OCI-LY3 (cell line): ENCODE data around the gene NSFL1C.

ENCODE experiments used
- CTCF ChIP-seq: fragments of 200-600, 300-600 bp; sonication (generic); IDR thresholded peaks from 2 replicates; pipeline ENCODE4 v1.5.1; 2014; ENCODE audit warnings: antibody characterized with exemption, low read length, low read depth
- EZH2phosphoT487 ChIP-seq: fragments of 200-600 bp; shearing (Covaris generic); IDR thresholded peaks from 2 replicates; pipeline ENCODE4 v1.6.1; 2018; ENCODE audit warnings: antibody characterized with exemption, mixed run types, low read depth

DNA sequence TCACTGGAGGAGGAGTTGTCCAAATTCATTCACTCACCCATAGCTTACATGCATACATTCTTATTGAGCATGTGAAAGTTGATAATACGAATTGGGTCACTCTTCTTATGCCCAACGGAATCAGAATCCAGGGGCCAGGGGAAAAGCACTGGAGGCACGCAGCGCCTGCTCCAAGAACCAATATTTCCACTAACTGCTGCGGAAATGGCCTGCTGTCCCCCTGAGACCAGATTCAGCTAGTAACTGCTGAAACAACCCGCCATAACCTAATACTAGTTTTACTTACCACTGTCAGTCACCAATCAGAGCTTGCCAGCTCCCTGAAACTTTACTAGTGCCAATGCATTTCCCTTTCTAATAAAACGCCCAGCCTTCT is 73.2 kb downstream of the NSFL1C start:
- TF ChIP-seq CTCF (no peak), EZH2phosphoT487 (no peak)
